Fibroblast of skin of right biceps (primary cell): Measurements from ENCODE around the gene CCDC187.

Experiments
- DNase-seq: peaks from one replicate; pipeline ENCODE4 v3.0.0-alpha.2; 2013

Gene CCDC187

DNA sequence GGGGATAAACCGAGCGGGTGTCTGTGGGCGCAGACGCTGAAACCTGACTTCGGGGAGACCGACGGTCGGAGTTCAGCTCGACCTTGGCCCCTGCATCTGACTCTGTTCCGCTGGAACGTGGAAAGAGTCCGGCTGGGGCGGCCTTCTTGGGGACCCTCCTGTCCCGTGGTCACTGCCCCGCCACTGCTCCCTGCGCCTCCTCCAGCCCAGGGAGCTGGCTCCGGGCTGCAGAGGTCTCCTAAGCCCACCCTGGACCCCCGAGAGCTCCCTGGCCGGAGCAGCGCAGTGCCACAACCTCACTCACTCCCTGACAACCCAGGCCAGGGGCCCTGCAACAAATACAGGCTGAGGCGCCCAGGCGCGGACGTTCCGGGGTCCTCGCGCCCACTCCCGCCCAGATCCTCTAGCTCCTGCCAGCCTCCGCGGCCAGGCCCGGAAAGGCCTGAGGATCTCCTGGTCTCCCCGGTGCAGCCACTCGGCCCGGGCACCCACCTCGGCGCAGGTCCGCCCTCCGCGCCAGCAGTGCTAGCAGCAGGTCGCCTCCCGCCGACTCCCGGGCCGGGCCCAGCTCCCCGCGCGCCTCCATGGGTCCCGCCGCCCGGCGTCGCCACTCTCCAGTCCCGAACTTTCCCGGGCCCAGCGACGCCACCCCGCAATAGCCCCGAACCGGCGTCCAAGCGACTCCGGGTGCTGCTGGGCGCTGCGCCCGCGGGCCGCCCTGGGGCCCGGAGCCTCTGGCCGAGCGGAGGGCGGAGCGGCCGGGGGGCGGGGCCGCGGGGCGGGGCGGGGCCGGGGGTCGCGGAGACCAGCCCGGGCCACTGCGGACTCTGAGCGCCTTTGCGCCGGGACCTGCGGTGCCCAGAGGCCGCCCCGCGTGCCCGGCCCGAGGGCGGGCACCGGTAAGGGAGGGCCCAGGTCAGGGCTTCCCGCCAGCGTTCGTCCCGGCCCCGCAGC, 101.2 kb downstream of the CCDC187 start:
- no peak for DNase-seq

GRCh38 chr9:136201609-136202453, 102.1 kb downstream of the CCDC187 start:
- DNase-seq, result peak; percentile 10

DNA sequence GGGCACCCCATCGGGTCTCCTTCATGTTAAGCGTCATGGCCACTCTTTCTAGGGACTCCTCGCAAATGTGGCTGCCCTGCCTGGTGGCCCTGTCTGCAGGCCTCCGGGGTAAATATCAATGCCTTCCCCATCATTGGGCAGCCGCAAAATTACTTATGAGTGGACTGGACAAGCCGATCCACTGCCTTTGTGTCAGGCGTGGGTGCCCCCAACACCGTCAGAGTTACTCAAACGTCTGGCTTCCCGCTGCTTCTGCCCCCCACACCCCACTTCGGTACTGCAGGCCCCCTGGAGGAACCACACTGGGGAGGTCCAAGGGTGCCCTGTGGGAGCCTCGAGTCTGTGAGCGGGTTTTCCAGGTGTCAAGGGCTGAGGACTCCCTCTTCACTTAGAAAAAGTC, 102.7 kb downstream of the CCDC187 start:
- no peak for DNase-seq

- DNase-seq, result no peak
Observed at GRCh38 chr9:136200424-136200823, 103.5 kb downstream of the CCDC187 start.
